Measurements from ENCODE around the gene RASSF4.

RASSF4 gene

GRCh38 chr10:44988957-44989585 lies 29.5 kb downstream of the RASSF4 start:
- DNase-seq (ENCODE audit: low read depth in 1 of 2, low spot score in 1 of 2) = no peak

DNA sequence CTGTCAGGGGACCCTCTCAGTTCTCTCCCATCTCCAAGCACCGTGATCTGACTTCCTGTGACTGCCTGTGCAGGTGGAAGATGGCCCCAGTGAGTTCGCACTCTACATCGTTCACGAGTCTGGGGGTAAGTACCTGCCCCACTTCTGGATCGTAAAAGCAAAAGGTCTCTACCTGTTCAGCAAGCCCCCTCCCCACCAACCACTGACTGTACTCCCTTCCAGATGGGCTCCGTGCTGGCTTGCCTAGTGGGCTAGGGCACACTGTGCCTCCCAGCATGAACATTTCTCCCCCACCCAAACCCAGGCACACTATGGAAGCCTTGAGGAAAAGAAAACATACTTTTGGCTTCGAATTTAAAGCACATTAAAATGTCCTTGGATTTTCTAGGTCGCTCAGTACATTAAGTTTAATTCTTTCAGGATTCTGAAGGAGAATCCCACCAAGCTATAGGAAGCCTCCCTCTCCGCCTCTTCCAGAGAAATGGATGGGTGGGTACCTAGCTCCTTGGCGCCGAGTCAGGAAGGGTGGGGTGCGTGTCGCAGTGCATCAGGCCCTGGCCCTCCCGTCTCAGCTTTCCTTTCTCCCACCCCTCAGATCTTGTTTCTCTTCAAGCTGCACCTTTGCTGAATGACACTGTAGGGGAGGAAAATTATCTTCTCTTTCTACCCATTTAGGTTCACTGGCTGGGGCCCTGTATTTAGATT lies 30.1 kb downstream of the RASSF4 start:
- DNase-seq (ENCODE audit: low read depth in 1 of 2, low spot score in 1 of 2) = no peak

GRCh38 chr10:44990302-44990655 lies 30.7 kb downstream of the RASSF4 start:
- no peak for DNase-seq (ENCODE audit: low read depth in 1 of 2, low spot score in 1 of 2)

- DNase-seq (ENCODE audit: low read depth in 1 of 2, low spot score in 1 of 2) = no peak
Observed at GRCh38 chr10:44990965-44991364, 31.4 kb downstream of the RASSF4 start.

- no peak for DNase-seq (ENCODE audit: low read depth in 1 of 2, low spot score in 1 of 2)
Observed at GRCh38 chr10:44991571-44991970, 32.0 kb downstream of the RASSF4 start.

DNA sequence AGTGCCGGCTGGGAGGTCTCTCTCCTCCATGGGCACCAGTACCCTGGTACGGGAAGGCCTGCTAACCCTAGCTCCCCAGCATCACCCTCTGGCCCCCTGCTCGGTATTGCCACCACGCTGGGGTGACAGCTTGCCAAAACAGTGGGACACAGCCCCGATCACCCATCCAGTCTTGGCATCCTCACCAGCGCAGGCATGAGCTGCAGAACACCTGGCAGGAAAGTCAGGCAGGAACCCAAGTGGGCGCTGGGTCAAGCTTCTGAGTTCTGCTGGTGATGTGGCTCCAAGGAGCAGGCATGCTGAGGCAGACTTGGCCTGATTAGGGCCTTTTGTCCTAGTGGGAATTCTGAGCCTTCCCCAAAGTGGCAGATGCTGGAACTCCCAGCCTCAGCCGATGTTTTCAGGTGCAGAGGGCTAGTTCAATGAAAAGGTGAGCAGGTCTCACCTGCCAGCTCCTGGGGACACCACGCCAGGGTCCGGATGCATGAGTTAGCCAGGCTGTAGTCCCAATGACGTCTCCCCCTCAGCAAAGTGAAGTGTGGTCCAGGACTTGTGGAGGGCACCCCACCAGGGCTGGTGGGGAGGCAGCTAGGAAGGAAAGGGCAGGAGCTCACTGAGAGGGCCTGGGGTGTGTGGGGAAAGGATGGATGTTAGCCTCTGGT lies 32.6 kb downstream of the RASSF4 start:
- DNase-seq (ENCODE audit: low read depth in 1 of 2, low spot score in 1 of 2) = no peak

GRCh38 chr10:44992732-44993225 lies 33.2 kb downstream of the RASSF4 start:
- DNase-seq (ENCODE audit: low read depth in 1 of 2, low spot score in 1 of 2) = no peak

DNA sequence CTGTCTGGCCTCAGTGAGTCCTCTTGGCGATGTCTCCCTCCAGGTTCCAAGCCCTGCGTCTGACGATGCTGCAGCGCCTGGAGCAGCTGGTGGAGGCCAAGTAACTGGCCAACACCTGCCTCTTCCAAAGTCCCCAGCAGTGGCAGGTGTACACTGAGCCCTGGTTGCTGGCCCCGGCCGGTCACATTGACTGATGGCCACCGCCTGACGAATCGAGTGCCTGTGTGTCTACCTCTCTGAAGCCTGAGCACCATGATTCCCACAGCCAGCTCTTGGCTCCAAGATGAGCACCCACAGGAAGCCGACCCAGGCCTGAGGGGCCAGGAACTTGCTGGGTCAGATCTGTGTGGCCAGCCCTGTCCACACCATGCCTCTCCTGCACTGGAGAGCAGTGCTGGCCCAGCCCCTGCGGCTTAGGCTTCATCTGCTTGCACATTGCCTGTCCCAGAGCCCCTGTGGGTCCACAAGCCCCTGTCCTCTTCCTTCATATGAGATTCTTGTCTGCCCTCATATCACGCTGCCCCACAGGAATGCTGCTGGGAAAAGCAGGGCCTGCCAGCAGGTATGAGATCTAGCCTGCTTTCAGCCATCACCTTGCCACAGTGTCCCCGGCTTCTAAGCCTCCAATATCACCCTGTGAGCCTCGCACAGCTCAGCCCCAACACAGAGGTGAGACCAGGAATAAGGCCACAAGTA lies 33.8 kb downstream of the RASSF4 start:
- DNase-seq (ENCODE audit: low read depth in 1 of 2, low spot score in 1 of 2) = no peak

DNA sequence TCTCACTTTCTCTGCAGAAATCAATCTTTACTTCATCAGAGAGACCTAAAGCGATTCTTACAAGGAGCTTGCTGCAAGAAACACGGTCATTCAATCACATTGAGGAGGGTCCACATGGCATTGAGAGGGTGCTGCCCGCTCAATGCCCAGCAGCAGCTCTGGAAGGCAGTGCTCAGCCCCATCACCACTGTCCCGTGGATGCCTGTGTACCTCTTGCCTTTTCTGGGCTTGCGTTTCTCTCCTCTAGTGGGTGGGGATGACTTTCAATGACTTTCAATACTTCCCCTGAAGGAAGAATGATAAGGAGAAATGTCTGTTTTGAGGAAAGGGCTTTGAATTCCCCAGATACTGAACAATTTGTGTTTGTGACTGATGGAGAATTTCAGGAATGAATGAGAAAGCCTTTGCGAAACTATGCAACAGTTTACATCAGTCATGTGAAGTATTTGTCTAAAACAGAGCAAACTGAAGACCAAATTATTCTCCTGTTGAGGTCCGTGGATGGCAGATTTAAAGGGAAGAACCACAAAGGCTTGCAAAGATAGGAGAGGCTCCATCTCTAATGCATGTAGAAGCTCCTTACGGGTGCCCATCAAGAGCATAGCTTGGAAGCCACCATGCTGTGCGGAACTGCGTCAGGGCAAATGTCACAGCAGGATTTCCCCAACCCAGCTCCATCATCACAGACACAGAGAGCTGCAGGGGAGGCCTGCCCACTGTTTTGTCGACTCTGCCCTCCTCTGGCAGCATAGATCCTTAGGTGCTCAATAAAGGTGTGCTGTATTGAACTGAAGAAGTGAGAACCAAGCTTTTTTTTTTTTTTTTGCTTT lies 34.5 kb downstream of the RASSF4 start:
- DNase-seq (ENCODE audit: low read depth in 1 of 2, low spot score in 1 of 2) = no peak

DNA sequence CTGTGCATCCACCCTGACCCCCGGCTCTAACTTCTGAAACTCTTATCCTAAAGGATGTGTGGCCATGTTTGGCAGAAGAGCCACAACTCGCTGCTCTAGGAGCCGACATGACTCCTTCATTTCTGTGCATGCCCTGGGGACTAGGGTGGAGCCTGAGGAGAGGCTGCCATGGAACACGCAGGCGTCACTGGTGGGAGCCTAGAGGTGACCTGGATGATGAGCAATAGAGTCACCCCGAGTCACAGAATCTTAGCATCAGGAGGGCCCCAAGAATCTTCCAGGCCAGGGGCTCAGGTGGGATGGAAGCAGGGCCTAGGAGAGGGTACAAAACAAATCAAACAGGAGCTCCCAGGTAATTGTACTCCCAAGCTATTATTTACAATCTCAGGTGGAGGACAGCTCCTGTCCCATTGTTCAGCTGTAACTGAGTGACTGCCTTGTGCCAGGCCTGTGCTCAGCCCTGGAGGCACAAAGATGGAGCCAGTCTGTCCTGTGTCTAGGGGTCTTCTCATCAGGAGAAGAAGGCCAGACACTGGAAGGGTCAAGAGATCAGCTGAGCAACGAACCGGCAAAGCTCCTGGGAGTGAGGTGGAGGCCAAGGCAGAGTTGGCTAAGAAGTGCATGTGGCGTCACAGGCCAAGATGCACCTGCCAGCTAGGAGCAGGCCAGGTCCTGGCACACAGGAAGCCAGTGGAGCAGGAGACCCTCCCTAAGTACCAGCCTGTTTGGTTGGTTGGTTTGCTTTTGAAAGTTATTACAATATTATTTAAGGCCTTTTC lies 35.3 kb downstream of the RASSF4 start:
- DNase-seq (ENCODE audit: low read depth in 1 of 2, low spot score in 1 of 2) = no peak

GRCh38 chr10:44995581-44995913 lies 35.9 kb downstream of the RASSF4 start:
- DNase-seq (ENCODE audit: low read depth in 1 of 2, low spot score in 1 of 2) = no peak

- DNase-seq (ENCODE audit: low read depth in 1 of 2, low spot score in 1 of 2) = no peak
Observed at GRCh38 chr10:44995914-44996669, 36.5 kb downstream of the RASSF4 start.

- no peak for DNase-seq (ENCODE audit: low read depth in 1 of 2, low spot score in 1 of 2)
Observed at GRCh38 chr10:44997105-44997748, 37.6 kb downstream of the RASSF4 start.

GRCh38 chr10:44998146-44998631 lies 38.6 kb downstream of the RASSF4 start:
- DNase-seq (ENCODE audit: low read depth in 1 of 2, low spot score in 1 of 2) = no peak

- DNase-seq (ENCODE audit: low read depth in 1 of 2, low spot score in 1 of 2) = no peak
Observed at GRCh38 chr10:45000138-45000751, 40.6 kb downstream of the RASSF4 start.

- DNase-seq (ENCODE audit: low read depth in 1 of 2, low spot score in 1 of 2) = peak; percentile 42 to 54
Observed at GRCh38 chr10:45000752-45001380, 41.3 kb downstream of the RASSF4 start, which contains the start of gene ZNF22. Gene ZNF22 (plus strand): TSS chr10:45000923. CDS start chr10:45003369, 2,446 bp downstream.

DNA sequence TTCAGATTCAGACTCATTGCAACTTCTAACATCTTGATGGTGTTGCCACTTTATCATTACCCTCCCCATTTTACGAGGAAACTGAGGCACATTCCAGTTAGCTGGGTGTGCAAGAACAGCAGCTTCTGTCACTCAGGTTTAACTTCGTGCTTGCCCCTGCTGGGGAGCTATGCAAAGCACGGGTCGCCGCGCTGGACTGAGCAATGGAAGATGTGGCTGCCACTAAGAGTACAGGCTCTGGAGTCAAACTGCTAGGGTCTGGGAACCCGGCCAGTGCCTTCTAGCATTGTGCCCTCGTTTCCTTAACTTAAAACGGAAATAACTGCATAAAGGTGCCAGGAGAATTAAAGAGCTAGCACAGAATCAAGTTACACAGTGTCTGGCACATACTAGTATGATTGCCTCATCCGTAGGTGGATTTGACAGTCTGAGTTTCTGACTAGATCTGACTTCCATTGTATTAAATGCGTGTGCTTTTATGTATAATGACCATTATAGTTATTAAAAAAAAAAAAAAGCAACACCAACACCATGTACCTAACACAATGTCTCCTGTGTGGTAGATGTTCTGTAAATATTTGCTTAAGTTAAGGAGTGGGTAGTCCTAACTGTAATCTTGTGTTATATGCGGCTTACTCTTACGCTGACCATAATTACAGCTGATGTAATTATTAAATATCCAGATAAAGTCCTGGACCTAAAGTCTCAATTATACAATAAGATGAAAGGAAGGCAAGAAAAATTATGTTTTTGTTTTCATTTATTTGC lies 42.0 kb downstream of the RASSF4 start:
- DNase-seq (ENCODE audit: low read depth in 1 of 2, low spot score in 1 of 2) = peak; percentile 11 to 17

All from activated CD4-positive, alpha-beta T cell treated with anti-CD3 and anti-CD28 coated beads, Interleukin-2, amount 50 U/mL, for 24 hours (primary cell).